IgD-negative memory B cell (primary cell): Measurements from ENCODE around the gene ZNF467. TPM values are rescaled to one million over a fixed set of nuclear protein-coding genes. Genes with fewer than 3 reads are reported as not detected.

Experiments used
- H3K27ac Mint-ChIP-seq, 3 donors: one replicate each; pipeline ENCODE4 v1.8.0; 2020 to 2022; ENCODE audit warnings: mild to moderate bottlenecking in 3 of 3, mixed read lengths in 3 of 3, moderate library complexity in 1 of 3
- H3K27me3 Mint-ChIP-seq: one replicate; pipeline ENCODE4 v1.8.0; 2021; ENCODE audit warnings: mixed read lengths
- H3K36me3 Mint-ChIP-seq: one replicate; pipeline ENCODE4 v1.8.0; 2020; ENCODE audit warnings: mild to moderate bottlenecking, mixed read lengths
- H3K4me1 Mint-ChIP-seq, 3 donors: one replicate each; pipeline ENCODE4 v1.8.0; 2020 to 2022; ENCODE audit warnings: mixed read lengths in 3 of 3, mild to moderate bottlenecking in 1 of 3
- H3K4me3 Mint-ChIP-seq, 4 donors: one replicate each; pipeline ENCODE4 v1.8.0; 2020 to 2022; ENCODE audit warnings: mild to moderate bottlenecking in 4 of 4, mixed read lengths in 4 of 4, moderate library complexity in 3 of 4
- H3K9me3 Mint-ChIP-seq, 3 donors: one replicate each; pipeline ENCODE4 v1.8.0; 2020 to 2021; ENCODE audit warnings: mixed read lengths in 3 of 3, mild to moderate bottlenecking in 1 of 3
- polyA plus RNA-seq: library from polyadenylated mRNA; unstranded; fragments of 300-500 nt; fragmentation: Illumina TruSeq; gene quantifications from one replicate; pipeline ENCODE4 v1.2.3, GENCODE V29; 2021

The ZNF467 gene
- polyA plus RNA-seq, 1 donor from 2014 or later, result not detected

DNA sequence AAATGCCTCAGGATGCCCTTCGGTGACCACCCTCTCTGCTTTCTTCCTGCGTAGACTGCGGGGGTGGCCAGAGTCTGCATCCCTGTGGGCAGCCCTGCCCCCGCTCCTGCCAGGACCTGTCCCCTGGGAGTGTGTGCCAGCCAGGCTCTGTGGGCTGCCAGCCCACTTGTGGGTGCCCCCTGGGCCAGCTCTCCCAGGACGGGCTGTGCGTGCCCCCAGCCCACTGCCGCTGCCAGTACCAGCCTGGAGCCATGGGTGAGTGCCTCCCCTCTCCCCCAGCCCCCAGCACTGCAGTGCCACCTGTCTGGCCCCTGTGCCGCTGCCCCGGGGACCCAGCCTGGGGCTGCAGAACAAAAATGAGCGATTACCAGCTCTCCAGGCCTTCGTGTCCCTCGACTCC lies 41.7 kb upstream of the ZNF467 start:
- Mint-ChIP-seq H3K9me3 (no peaks in the 10 kb centered on the region), H3K4me3 (no peak overlapping the region), H3K36me3 (no peaks in the 10 kb centered on the region), H3K27me3 (peaks cover 1% of the 10 kb centered on the region), H3K27ac (no peak overlapping the region), H3K4me1 (no peaks in the 10 kb centered on the region)

DNA sequence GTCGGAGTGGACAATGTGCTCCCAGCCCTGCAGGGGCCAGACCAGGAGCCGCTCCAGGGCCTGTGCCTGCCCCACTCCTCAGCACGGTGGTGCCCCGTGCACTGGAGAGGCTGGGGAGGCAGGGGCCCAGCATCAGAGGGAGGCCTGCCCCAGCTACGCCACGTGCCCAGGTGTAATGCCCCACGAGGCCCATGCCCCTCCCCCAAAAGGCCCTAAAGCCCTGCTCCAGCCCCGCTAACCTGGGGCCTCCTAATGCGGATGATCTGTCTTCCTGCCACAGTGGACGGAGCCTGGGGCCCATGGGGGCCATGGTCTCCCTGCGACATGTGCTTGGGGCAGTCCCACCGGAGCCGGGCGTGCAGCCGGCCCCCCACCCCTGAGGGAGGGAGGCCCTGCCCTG lies 41.1 kb upstream of the ZNF467 start:
- Mint-ChIP-seq H3K4me1 (no peaks in the 10 kb centered on the region), H3K27ac (no peak overlapping the region), H3K4me3 (no peak overlapping the region), H3K9me3 (no peaks in the 10 kb centered on the region), H3K27me3 (peaks cover 1% of the 10 kb centered on the region), H3K36me3 (no peaks in the 10 kb centered on the region)

DNA sequence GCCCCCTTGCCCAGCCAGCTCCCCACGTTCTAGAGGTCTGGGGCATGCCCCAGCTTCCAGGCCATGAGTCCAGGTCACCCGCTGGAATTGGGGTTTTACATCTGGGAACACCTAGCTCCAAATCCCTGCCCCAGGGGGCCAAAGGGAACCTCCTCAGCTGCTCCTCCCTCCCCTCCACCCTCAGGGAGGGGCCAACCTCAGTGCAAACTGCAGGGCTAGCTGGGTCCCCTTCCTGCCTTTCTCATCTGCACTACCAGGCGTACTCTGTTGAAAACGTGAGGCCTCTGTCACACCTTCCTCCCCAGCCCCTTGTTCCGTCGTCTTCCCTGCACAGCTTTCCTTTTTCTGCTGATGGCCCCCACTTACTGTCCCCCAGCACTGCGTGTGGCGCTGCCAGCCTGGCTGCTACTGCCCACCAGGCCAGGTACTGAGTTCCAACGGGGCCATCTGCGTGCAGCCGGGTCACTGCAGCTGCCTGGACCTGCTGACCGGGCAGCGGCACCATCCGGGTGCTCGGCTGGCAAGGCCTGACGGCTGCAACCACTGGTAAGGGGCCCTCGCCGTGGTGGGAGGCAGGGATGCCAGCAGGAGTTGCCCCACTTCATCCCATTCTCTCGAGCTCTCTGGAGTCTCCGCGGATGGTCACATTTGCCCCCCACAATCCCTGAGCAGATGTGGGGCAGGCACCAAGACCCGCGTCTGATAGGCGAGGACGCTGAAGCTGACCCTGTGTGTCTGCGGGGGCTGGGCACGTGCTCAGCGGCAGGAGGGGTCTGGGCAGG lies 40.1 kb upstream of the ZNF467 start:
- Mint-ChIP-seq H3K4me1 (no peaks in the 10 kb centered on the region), H3K27ac (no peak overlapping the region), H3K9me3 (no peaks in the 10 kb centered on the region)

DNA sequence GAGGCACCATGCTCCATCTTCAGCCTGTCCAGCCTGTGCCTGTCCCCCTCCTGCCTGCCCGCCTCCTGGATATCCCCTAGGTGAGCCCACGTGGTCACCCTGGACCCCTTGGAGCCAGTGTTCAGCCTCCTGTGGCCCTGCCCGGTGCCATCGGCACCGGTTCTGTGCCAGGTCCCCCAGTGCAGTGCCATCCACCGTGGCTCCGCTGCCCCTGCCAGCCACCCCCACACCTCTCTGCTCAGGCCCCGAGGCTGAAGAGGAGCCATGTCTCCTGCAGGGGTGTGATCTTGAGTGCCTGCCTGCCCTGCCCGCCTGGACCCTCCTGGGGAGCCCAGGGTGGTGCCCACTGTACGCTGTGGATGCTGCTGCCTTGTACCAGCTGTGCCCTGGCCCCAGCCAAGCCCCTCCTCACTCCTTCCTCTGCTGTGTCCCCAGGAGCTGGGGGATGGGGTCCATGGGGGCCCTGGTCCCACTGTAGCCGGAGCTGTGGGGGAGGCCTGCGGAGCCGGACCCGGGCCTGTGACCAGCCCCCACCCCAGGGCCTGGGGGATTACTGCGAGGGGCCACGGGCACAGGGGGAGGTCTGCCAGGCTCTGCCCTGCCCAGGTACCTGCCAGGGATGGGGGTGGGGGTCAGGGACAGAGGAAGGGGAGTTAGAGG lies 38.6 kb upstream of the ZNF467 start:
- H3K27me3 Mint-ChIP-seq, result peaks cover 1% of the 10 kb centered on the region
- no peaks in the 10 kb centered on the region for H3K9me3 Mint-ChIP-seq
- no peak overlapping the region for H3K4me3 Mint-ChIP-seq
- H3K36me3 Mint-ChIP-seq, result no peaks in the 10 kb centered on the region
- H3K27ac Mint-ChIP-seq, result no peak overlapping the region
- peaks cover 0 to 1% (median 0%) of the 10 kb centered on the region in 3 donors for H3K4me1 Mint-ChIP-seq

More for the DNA sequence above, 40.1 kb upstream of the ZNF467 start:
- Mint-ChIP-seq H3K27me3 (peaks cover 1% of the 10 kb centered on the region), H3K36me3 (no peaks in the 10 kb centered on the region), H3K4me3 (no peak overlapping the region)

DNA sequence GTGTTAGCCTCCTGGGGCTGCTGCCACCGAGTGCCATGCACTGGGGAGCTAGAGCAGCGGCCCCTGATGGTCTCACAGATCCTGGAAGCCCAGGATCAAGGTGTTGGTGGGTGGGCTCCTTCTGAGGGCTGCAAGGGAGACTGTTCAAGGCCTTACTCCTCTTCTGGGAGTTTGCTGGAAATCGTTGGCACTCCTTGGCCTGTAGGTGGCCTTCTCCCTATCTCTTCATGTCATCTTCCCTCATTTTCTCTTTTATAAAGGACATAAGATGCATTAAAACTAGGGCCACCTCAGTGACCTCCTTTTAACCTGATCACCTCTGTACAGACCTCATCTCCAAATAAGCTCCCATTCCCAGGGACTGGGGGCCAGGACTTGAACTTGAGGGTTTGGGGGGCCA lies 37.8 kb upstream of the ZNF467 start:
- no peaks in the 10 kb centered on the region for H3K9me3 Mint-ChIP-seq
- no peak overlapping the region for H3K27ac Mint-ChIP-seq
- H3K4me3 Mint-ChIP-seq, result no peak overlapping the region
- no peaks in the 10 kb centered on the region for H3K36me3 Mint-ChIP-seq
- H3K27me3 Mint-ChIP-seq, result peaks cover 6% of the 10 kb centered on the region
- H3K4me1 Mint-ChIP-seq, result peaks cover 0 to 1% (median 0%) of the 10 kb centered on the region in 3 donors

DNA sequence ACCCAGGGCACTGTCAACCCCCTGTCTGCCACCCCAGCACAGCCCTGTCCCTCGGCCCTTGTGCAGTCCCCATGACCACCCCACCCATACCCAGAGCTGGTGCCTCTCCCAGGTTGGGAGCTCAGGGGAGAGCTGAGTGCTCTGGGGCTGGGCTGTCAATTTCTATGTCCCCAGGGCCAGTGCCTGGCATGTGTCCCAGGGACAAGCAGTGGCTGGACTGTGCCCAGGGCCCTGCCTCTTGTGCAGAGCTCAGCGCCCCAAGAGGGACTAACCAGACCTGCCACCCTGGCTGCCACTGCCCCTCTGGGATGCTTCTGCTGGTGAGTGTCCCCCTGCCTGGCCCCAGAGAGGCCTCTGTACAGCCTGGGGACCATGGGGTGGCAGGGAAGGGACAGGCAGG lies 35.8 kb upstream of the ZNF467 start:
- Mint-ChIP-seq H3K27ac (no peak overlapping the region), H3K4me1 (peaks cover 0 to 1% (median 0%) of the 10 kb centered on the region in 3 donors), H3K27me3 (peaks cover 6% of the 10 kb centered on the region), H3K36me3 (no peaks in the 10 kb centered on the region), H3K9me3 (peaks cover 0 to 2% (median 0%) of the 10 kb centered on the region in 3 donors), H3K4me3 (no peak overlapping the region)

DNA sequence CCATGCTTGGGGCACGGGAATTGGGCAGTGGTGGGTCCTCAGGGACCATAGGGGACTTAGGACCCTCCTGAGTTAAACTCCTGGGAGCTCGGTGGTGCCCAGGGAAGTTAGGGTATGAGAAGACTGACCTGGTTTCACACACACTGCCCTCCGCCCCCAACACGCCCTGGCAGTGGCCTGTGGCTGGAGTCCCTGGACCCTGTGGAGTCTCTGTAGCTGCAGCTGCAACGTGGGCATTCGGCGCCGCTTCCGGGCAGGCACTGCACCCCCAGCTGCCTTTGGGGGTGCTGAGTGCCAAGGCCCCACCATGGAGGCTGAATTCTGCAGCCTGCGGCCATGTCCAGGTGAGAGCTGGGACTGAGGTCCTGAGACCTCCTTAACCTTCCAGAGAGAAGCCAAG lies 34.9 kb upstream of the ZNF467 start:
- H3K4me1 Mint-ChIP-seq, result peaks cover 0 to 1% (median 0%) of the 10 kb centered on the region in 3 donors

DNA sequence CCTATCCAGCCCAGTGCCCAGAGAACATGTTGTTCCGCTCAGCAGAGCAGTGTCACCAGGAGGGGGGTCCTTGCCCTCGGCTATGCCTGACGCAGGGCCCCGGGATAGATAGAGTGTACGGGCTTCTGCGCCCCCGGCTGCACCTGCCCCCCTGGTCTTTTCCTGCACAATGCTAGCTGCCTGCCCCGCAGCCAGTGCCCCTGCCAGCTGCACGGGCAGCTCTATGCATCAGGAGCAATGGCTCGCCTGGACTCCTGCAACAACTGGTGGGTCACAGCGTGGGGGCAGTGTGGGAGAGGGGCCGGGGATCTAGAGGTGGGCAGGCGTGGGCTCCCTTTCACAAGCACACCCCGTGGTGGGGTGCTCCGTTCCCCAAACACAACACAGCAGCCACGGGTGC lies 33.3 kb upstream of the ZNF467 start:
- Mint-ChIP-seq H3K27ac (no peak overlapping the region), H3K36me3 (no peaks in the 10 kb centered on the region), H3K9me3 (peaks cover 0 to 2% (median 0%) of the 10 kb centered on the region in 3 donors)

More for the DNA sequence above, 34.9 kb upstream of the ZNF467 start:
- Mint-ChIP-seq H3K27ac (no peak overlapping the region), H3K4me3 (no peak overlapping the region), H3K27me3 (peaks cover 6% of the 10 kb centered on the region), H3K9me3 (peaks cover 0 to 2% (median 0%) of the 10 kb centered on the region in 3 donors), H3K36me3 (no peaks in the 10 kb centered on the region)

DNA sequence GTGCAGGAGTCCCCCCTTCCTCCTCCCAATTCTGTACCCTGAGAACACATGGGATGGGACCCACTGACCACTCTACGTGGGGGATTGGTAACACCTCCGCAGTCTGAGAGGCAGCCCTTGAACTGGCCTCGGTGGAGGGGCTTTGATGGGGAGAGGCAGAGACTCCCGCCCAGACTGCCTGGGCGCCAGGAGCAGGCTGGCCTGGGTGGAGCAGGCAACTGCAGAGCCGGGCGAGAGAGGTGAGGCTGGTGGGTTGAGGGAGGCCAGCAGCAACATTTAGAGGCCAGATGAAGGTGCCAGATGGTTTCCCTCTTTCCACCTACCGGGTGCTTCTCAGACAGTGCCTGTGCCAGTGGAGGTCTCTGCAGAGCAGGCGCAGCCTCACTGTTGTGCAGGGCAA lies 30.7 kb upstream of the ZNF467 start:
- no peak overlapping the region for H3K27ac Mint-ChIP-seq
- H3K4me3 Mint-ChIP-seq, result no peak overlapping the region
- H3K4me1 Mint-ChIP-seq, result peaks cover 0 to 1% (median 0%) of the 10 kb centered on the region in 3 donors
- H3K27me3 Mint-ChIP-seq, result peaks cover 4% of the 10 kb centered on the region
- peaks cover 0 to 2% (median 0%) of the 10 kb centered on the region in 3 donors for H3K9me3 Mint-ChIP-seq
- no peaks in the 10 kb centered on the region for H3K36me3 Mint-ChIP-seq

More for the DNA sequence above, 33.3 kb upstream of the ZNF467 start:
- peaks cover 6% of the 10 kb centered on the region for H3K27me3 Mint-ChIP-seq
- H3K4me3 Mint-ChIP-seq, result no peak overlapping the region
- H3K4me1 Mint-ChIP-seq, result peaks cover 0 to 1% (median 0%) of the 10 kb centered on the region in 3 donors

DNA sequence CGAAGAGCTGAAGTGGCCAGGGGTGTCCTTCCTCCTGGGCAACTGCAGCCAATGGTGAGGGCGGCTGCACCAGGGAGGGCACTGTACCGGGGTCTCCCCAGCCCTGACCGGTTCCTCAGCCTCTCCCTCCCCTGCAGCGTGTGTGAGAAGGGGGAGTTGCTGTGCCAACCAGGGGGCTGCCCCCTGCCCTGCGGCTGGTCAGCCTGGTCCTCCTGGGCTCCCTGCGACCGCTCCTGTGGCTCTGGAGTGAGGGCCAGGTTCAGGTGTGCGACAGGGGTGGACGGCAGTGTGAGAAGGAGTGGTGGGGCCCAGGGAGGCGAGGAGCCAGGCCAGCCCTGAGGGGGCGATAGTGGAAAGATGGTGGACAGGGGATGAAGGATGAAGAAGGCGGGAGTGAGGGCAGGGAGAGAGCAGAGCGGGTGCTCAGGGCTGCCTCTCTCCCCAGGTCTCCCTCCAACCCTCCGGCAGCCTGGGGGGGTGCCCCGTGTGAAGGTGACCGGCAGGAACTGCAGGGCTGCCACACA lies 30.2 kb upstream of the ZNF467 start:
- Mint-ChIP-seq H3K27me3 (peaks cover 4% of the 10 kb centered on the region), H3K4me3 (no peak overlapping the region), H3K4me1 (peaks cover 0 to 1% (median 0%) of the 10 kb centered on the region in 3 donors), H3K36me3 (no peaks in the 10 kb centered on the region), H3K27ac (no peak overlapping the region), H3K9me3 (peaks cover 0 to 2% (median 0%) of the 10 kb centered on the region in 3 donors)

DNA sequence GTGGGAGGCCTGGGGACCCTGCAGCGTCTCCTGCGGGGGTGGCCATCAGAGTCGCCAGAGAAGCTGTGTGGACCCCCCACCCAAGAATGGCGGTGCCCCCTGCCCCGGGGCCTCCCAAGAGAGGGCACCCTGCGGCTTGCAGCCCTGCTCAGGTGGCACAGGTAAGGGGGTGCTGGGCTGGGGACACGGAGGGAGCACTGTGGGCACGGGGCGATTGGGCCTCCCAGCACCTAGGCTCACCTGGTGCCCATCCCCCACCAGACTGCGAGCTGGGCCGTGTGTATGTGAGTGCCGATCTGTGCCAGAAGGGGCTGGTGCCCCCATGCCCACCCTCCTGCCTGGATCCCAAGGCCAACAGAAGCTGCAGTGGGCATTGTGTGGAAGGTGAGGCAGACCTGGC lies 29.6 kb upstream of the ZNF467 start:
- no peak overlapping the region for H3K27ac Mint-ChIP-seq
- peaks cover 0 to 2% (median 0%) of the 10 kb centered on the region in 3 donors for H3K9me3 Mint-ChIP-seq
- peaks cover 0 to 1% (median 0%) of the 10 kb centered on the region in 3 donors for H3K4me1 Mint-ChIP-seq
- peaks cover 4% of the 10 kb centered on the region for H3K27me3 Mint-ChIP-seq
- no peaks in the 10 kb centered on the region for H3K36me3 Mint-ChIP-seq
- no peak overlapping the region for H3K4me3 Mint-ChIP-seq

DNA sequence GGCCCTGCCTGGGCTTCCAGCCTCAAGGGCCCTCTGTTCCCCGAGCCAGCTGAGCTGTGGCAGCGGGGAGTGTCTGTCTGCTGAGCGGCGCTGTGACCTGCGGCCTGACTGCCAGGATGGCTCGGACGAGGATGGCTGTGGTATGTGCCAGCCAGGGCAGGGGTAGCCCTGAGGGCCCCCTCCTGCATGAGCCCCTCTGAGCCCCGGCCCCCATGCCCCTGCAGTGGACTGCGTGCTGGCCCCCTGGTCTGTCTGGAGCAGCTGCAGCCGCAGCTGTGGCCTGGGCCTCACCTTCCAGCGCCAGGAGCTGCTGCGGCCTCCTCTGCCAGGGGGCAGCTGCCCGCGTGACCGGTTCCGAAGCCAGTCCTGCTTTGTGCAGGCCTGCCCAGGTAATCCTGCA lies 28.4 kb upstream of the ZNF467 start:
- Mint-ChIP-seq H3K36me3 (no peaks in the 10 kb centered on the region), H3K4me1 (no peaks in the 10 kb centered on the region), H3K27me3 (peaks cover 3% of the 10 kb centered on the region), H3K9me3 (peaks cover 0 to 2% (median 0%) of the 10 kb centered on the region in 3 donors), H3K27ac (no peak overlapping the region), H3K4me3 (no peak overlapping the region)

DNA sequence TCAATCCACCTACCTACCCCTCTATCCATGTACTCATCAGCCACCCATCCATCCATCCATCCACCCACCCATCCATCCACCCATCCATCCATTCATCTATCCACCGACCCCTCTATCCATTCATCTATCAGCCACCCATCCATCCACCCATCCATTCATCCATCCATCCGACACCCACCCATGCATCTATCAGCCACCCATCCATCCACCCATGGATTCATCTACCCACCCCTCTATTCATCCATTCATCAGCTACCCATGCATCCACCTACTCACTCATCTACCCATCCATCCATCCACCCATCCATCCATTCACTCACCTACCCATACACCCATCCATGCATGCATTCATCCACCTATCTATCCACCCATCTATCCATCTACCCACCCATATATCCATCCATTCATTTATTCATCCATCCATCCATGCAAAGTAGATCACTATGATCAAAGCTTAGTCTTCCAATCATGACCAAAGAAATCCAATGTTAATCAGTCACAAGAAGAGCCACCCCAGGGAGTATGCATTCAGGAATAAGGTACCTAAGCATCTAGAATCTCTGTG lies 27.7 kb upstream of the ZNF467 start:
- no peak overlapping the region for H3K4me3 Mint-ChIP-seq
- H3K36me3 Mint-ChIP-seq, result no peaks in the 10 kb centered on the region
- peaks cover 0 to 1% (median 0%) of the 10 kb centered on the region in 3 donors for H3K9me3 Mint-ChIP-seq
- H3K27ac Mint-ChIP-seq, result no peak overlapping the region
- peaks cover 3% of the 10 kb centered on the region for H3K27me3 Mint-ChIP-seq
- no peaks in the 10 kb centered on the region for H3K4me1 Mint-ChIP-seq

DNA sequence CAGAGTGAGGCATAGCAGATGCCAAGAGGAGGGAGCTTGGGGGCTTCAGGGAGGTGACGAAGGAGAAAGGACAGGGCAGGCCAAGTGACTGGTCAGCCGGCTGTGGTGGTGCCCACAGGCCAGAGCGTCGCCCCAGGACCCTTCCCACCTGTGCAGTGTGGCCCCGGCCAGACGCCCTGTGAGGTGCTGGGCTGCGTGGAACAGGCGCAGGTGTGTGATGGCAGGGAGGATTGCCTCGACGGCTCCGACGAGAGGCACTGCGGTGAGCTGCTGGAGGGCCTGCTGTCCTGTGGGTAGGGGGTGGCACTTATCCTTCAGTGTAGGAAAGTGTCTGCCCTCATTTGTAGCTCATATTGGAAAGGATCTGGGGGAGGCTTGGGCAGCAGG lies 26.8 kb upstream of the ZNF467 start:
- H3K4me3 Mint-ChIP-seq, result no peak overlapping the region
- H3K4me1 Mint-ChIP-seq, result no peaks in the 10 kb centered on the region
- peaks cover 3% of the 10 kb centered on the region for H3K27me3 Mint-ChIP-seq
- H3K9me3 Mint-ChIP-seq, result no peaks in the 10 kb centered on the region
- no peaks in the 10 kb centered on the region for H3K36me3 Mint-ChIP-seq
- no peak overlapping the region for H3K27ac Mint-ChIP-seq
